HT1080 (cell line): ENCODE data around the gene MAP1LC3B. TPM values are rescaled to one million over a fixed set of nuclear protein-coding genes. Genes with fewer than 3 reads are reported as not detected.
A peak's percentile ranks its signal among the peaks of the same experiment; 100 is the strongest.
"Not testable (repeated sequence)": the region's sequence is repeated elsewhere in the genome, so short reads cannot be mapped to it uniquely, and the experiment has no call there.

Experiments used
- DNase-seq: peaks from one replicate; pipeline ENCODE4 v3.0.0-alpha.2; 2015; ENCODE audit warnings: low read depth
- total RNA-seq: library from RNA; depleted of rRNA; stranded (reverse); fragments of >200 nt; shearing (Covaris generic); gene quantifications from 2 replicates; pipeline ENCODE4 v1.2.3, GENCODE V29; 2014

The MAP1LC3B gene
- total RNA-seq, 1 experiment from 2014 or later: 50.6 TPM

DNA sequence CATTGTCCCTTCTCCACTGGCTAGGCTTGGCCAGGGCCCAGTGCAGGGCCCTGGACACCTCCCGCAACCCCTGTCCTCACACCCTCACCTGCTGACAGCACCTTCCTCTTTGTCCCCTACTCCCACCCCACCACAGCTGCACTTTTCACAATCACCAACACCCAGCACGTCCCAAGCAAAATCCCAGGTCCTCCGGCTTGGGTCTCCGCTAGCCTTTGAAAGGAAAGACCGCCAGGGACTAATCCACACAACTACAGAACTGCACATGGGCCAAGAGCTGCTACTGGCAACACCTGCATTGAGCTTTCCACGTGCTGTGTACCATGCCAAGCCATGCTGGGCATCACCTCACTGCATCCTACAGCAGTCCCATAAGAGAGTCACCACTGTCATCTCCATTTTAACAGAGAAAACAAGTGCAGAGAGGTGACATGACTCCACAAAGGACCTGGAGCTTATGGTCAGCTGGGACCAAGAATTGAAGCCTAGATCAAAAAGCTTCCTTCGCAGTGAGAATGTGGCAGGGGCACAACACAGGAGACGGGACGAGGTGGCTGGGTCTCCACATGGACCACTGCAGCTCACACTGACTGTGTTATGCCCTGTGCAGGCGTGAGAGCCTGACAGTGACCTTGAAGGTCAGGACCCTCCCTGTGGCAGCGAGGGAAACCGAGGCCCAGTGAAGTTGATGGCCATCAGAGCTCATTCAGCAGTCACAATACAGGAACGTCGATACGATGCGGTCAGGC is 31.1 kb upstream of the MAP1LC3B start:
- no peak for DNase-seq

DNA sequence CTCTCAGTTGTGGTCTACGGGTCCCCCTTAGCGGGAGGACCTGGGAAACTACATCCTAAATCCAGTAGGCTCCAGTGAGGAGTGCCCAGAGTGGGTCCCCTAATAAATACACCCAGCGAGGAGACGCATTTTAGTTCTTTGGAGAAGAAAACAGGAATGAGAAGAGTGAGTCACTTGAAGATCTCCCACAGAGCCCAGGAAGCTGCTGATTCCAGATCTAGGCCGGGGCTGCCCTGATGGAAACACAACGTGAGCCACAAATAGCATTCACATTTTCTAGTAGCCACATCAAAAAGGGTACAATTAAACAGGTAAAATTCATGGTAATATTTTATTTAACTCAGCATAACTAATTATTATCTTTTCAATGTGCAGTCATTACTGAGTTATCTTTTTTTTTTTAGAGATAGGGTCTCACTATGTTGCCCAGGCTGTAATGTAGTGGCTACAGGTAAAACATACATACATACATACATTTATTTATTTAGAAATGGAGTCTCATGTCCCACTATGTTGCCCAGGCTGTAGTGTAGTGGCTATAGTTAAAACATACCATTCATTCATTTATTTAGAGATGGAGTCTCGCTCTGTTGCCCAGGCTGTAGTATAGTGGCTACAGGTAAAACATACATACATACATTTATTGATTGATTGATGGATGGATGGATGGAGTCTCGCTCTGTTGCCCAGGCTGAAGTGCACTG is 30.1 kb upstream of the MAP1LC3B start:
- no peak for DNase-seq

DNA sequence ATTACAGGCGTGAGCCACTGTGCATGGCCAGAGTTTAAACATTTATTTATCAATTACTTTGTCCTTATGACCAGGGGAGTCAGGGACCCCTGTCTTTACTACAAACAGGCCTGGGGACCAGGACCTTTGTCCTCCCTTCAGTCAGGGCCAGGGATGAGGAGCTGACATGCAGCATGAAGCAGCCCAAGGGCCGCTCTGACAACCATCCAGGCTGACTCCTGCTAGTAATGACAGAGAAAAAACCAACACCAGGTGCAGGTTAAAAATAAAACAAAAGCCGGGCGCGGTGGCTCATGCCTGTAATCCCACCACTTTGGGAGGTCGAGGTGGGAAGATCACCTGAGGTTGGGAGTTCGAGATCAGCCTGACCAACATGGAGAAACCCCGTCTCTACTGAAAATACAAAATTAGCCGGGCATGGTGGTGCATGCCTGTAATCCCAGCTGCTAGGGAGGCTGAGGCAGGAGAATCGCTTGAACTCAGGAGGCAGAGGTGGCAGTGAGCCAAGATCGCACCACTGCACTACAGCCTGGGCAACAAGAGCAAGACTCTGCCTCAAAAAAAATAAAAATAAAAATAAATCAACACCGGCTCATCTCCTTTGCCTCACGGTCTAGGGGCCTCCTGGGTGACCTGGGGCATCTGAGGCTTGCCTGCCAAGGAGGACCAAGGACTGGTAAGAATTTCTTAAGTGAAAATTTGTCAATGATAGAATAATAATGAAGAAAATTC is 29.1 kb upstream of the MAP1LC3B start:
- DNase-seq: not testable (repeated sequence)

DNA sequence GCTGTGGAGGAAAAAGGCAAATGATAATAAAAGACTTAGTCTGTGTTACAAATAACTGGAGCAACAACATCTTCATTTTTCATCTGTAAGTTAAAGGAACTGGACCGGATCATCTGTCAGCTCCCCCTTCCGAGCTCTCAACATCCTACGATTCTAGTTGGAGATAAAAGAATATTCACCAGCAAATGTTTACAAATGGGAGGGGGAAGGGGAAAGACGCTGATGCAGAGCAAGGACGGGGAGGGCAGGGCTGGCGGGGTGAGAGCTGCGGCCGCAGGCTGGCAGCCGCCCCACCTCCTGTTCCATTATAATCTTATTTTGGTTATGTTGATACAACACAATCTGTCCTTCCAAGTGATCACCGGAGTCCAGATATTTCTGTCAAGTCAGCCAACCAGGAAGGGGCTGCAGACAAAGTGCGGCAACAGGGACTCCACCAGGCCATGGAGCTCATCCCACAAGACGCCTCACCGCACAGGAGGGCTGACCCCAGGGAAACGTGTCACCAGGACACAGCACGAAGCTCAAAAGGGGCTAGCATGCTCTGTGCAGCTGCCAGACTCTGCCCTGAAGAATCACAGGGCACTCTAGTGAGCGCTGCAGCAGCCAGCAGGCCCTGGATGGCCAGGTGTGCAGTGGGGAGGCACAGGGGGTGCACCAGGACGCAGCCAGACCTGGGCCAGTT is 28.2 kb upstream of the MAP1LC3B start:
- no peak for DNase-seq

DNA sequence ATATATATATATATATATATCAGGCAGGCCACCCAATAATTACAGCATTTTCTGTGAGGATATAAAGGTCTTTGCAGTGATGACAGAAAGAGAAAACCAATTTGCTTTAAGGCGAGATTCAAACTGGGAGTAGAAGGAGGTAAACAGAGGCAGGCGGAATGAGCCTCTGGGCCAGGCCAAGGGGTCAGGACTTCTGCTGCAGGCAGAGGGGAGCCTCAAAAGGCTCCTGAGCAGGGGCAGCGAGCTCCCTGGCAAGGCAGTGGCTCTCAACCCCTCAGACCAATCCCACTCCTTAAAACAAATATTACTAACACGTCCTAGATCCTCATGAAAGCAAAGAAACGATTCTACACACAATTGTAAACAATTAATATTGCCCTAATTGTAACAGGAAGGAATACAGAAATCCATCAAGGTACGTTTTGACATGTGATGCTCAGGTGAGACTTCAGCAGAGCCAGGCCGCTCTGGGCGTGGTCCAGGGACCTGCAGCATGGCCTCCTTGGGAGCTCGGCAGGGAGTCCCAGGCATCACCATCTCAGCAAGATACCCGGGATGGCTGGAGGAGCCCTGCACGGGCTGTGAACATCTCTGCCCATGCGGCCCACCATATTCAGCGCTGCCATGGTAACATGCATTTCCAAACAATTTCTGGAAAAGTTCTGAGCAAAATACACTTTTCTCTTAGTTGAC is 27.0 kb upstream of the MAP1LC3B start:
- no peak for DNase-seq

DNA sequence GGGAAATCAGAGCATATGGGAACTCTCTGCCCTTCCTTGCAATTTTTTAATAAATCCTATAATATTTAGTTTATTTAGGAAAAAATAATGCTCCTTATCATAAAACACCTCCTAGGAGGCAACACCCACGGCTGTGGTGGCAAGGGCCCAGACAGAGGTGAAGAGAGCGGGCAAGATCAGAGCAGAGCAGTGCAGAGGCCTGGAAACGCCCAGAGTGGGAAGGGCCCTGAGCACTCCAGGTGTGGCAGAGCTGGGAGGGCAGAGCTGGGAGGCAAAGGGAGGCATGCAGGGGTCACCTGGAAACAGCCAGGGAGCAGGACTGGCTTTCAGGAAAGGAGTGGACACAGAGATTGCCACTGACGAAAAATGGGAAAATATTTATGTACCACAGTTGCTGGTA is 25.8 kb upstream of the MAP1LC3B start:
- no peak for DNase-seq

DNA sequence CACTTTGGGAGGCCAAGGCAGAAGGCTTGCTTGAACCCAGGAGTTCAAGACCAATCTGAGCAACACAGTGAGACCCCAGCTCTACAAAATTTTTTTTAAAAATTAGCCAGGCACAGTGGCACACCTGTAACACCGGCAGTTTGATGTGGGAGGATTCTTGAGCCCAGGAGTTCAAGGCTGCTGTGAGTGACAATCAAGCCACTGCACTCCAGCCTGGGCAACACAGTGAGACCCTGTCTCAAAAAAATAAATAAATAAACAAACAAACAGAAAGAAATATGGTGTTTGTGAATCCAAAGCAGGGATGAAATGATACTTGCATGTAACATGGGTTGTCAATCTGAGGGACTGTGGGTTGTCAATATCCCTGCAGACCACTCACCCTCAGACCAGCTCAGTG is 25.2 kb upstream of the MAP1LC3B start:
- DNase-seq: no peak

DNA sequence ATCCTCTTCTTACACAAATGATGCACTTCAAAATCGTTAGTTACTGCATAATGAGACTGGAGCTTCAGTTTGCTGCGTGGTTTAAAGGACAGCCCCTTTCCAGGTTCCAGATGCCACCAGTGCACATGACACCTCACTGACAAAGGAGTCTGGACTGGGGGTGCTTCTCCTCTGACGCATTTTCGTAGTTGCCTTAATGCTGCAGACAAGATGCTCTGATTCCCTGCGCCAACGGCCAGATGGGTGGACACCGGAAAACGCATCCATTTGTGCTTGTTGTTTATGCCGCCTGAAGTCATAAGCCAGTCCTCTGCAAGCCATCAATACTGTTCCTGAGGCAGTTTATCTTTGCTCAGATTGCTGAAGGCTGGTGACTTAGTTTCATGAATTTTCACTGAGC is 24.6 kb upstream of the MAP1LC3B start:
- DNase-seq: no peak

DNA sequence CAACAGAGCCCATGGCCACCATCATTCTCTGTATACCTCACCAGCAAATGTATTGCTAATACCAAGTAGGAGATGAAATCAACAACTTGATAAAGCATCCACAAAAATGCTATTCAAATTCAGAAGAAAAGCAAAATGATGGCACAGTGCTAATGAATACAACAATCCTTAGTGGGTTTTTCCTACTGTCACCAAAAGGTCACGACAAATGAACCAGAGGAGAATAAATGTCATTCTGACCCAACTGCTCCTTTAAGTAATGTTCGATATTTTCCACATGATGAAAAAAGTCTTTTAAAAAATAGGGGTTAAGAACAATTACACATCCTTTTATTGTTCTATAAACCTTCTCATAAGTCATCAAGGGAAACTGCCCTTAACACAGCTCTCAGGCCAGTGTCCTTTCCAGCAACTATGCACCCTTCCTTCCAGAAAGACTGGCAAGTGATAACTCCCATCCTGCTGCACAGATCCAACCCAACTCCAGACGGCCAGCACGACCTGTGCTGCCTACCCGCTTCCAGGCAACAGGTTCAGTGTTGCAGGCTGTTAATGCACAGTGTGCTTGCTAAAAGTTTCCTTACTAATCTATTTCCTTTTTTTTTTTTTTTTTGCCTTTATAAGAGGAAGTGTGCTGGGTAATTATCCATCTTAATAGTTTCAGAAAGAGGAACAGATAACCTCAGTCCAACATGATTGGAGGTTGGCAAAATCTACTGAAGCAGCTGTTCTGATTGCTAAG is 23.9 kb upstream of the MAP1LC3B start:
- DNase-seq: no peak

DNA sequence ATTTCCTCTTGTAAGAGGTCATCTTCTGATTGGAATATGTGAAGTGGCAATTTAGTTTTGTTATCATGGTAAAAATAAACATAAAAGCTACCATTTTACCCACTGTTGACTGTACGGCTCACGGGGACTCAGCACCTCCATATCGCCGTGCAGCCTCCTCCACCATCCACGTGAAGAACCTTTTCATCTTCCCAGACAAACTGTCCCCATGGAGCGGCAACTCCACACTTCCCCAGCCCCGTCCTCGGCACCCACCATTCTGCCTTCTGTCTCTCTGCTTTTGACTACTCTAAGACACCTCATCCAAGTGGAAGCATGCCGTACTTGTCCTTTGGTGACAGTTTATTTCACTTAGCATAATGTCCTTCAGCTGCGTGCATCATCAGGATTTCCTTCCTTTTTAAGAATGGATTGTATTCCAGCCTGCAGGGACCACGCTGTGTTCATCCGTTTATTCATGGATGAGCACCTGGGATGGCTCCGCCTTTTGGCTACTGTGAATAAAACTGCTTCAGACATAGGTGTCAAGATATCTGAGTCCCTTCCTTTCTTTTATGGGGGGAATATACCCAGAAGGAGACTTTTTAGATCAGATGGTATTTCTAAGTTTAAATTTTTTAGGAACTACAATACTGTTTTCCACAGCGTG is 22.9 kb upstream of the MAP1LC3B start:
- DNase-seq: no peak

DNA sequence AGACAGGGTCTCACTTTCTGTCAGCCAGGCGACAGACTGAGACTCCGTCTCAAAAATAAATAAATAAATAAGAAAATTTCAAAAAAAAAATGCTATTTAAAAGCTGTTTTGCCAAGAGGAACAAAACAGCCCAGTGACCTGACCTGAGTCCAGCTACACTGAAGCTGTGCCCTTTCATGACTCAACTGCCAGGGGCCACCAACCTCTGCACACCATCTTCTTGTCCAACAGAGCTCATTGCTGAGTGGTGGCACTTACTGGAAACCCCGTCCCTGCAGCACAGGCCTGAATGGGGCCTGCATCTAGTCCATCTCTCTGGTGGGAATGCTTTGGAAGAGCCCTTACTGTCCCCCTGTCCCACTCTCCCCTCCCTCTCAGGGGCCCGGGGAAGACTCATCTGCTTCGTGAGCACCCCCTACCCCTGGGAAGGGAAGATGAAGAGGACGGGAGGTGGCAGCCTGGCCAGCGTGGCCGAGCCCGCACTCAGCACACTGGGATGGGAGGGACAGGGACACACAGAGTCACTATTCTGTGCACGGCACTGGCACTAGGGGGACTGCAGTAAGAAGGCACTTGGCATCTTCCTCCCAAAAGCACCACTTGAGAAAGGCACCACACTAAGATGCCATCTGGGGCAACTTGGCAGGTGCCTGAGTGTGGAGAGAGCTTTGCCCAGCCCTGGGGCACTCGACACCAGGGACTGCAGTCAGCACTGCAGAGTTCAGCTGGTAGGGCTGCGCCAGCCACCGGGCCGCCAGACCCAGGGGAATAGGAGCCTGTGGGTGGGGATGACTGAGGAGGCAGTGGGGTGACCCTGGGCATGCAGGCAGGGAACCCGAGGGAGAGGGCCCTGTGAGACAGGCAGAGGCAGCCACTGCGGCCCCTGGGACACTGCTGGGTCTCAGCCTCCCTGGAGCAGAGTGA is 22.1 kb upstream of the MAP1LC3B start:
- no peak for DNase-seq

DNA sequence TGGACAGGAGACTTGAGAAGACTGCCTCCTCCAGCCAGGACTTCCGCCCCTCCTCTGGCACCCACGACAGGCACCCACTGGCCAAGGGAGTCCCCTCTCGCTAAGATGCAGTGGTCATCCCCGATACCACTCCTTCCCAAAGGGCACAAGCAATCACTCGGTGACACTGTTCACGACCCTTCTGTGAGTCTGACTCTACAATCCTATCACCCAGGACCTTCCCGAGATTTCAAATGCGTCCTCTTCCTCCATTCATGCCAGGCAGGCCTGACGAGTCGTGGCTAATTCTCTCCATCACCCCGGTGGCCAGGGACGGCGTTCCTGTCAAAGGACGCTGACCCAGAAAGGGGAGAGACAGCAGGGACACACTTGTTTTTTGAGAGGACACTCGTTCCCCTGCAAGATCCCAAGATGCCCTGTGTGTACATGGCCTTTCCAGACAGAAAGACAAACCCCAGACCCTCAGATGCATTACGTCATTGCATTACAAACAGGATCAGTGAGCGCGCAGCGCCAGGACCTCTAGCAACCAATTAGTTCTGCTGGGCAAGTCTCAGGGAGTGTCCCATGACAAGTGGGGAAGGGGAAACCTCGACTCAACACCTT is 20.8 kb upstream of the MAP1LC3B start:
- no peak for DNase-seq

DNA sequence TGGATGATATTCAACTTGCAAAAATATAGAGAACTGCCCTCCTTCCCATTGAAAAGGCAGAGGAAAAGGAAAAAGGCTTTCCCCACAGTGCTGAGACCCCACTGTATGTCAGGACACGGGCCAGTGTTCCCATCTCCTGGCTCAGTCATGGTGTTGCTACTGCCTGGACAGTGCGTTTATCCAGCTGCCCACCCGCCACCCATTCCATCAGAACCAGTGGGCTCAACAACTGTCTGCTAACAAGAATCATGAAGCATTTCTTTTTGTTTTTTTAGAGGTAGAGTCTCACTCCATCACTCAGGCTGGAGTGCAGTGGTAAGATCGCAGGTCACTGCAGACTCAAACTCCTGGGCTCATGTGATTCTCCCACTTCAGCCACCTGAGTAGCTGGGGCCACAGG is 19.8 kb upstream of the MAP1LC3B start:
- DNase-seq: no peak

DNA sequence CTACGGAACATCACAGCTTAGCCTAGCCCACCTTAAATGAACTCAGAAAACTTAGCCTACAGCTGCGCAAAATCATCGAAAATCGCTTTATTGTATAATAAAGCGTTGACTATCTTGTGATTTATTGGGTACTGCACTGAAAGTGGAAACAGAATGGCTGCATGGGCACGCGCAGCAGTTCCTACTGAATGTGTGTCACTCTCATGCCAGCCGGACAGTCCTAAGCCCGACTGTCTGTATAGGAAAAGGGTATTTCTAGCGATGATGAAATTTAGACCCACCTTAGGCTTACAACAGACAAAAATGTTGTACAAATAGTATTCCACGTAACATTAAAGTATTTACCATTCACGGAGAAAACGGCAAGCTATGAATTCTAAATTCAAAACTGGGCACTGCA is 17.8 kb upstream of the MAP1LC3B start:
- no peak for DNase-seq

DNA sequence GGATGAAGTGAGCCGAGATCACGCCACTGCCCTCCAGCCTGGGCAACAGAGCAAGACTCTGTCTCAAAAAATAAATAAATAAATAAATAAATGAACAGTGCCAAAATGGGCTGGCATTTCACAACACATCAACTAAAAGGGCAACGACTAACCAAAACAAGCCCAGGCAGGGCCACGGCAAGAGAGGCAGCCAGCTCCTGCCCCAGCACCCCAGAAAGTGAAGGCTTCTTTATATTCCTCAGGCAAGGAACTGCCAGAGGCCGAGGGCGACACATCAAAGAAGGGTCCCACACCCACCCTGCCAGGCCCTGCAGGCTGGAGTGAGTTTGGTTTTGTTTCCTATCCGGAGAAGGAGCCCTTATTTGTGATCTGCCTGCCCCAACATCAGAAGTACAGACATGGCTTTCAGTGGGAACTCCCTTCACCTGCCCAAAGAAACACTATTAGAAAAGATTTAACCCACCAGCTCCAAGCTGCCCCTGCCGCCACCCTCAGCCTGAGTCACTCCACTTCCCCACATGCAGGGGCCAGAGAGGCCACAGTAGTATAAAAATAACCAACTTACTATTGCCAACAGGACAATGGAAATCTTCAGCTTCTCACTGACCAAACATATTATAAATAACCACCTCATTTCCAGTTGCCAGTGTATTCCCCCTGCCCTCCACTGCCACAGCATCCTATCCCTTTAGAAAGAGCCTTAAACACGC is 16.6 kb upstream of the MAP1LC3B start:
- DNase-seq: peak; percentile 54

DNA sequence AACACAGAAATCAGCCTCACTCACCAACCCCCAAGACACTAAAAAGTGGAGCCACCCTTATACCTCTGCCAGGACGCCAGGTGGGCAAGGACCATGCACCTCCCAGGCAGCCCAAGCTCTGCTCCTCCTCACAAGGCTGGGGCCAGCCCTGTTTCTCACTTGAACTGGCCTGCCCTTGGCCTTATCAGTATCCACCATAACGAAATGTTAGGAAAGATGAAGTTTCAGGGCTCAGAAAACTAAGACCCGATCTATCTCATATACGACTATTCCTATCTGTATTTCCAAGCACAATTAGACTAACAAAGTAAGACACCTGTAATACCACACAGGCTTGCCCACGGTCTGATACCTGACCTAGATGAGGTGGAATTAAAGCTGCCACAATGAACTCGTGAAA is 15.5 kb upstream of the MAP1LC3B start:
- no peak for DNase-seq

DNA sequence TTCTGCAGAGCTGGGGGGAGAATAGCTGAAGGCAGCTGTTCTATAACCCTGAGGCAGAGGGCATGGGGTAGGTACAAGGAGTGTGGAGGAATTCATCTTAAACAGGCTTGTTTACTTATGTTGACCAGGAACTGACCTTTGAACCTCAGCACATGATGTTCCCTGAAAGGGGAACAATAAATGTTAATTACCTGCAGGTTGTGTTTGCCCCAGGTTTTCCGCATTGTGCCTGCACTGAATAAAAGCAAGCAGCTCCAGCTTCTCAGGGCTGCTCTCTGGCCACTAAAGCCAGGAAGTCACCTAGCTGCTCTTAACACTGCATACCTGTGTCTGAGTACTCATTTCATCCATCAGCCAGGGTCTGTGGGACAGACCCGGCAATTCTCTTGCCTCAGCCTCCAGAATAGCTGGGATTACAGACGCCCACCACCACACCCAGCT is 12.8 kb upstream of the MAP1LC3B start:
- DNase-seq: not testable (repeated sequence)

DNA sequence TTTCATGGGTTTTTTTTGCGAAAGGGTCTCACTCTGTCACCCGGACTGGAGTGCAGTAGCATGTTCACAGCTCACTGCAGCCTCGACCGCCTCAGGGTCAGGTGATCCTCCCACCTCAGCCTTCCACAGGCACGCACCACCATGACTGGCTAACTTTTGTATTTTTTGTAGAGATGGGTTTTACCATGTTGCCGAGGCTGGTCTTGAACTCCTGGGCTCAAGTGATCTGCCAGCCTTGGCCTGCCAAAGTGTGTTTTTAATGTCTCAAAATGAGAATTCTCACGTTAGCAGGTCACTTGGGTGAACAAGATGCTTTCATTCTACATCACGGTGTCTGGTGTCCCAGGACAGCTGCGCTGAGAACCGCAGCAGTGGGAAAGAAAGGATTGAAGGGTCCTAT is 11.7 kb upstream of the MAP1LC3B start:
- DNase-seq: no peak
